Ishikawa (cell line): ENCODE results near the gene BLMH.

Experiments used
- CEBPB ChIP-seq: IDR thresholded peaks from 2 replicates; pipeline ENCODE4 v1.6.1; 2012
- CREB1 ChIP-seq: IDR thresholded peaks from 2 replicates; pipeline ENCODE4 v1.6.1; 2012; ENCODE audit warnings: low read depth
- EGR1 ChIP-seq: IDR thresholded peaks from 2 replicates; pipeline ENCODE4 v1.6.1; 2012
- EP300 ChIP-seq: IDR thresholded peaks from 2 replicates; pipeline ENCODE4 v1.6.1; 2012; ENCODE audit warnings: borderline replicate concordance
- FOXM1 ChIP-seq: IDR thresholded peaks from 2 replicates; pipeline ENCODE4 v1.6.1; 2012; ENCODE audit warnings: low read depth, borderline replicate concordance
- MAX ChIP-seq: IDR thresholded peaks from 2 replicates; pipeline ENCODE4 v1.6.1; 2012
- RAD21 ChIP-seq: IDR thresholded peaks from 2 replicates; pipeline ENCODE4 v1.6.1; 2012; ENCODE audit warnings: low read depth
- TAF1 ChIP-seq: IDR thresholded peaks from 2 replicates; pipeline ENCODE4 v1.6.1; 2012; ENCODE audit warnings: low read depth, mild to moderate bottlenecking
- TCF12 ChIP-seq: IDR thresholded peaks from 2 replicates; pipeline ENCODE4 v1.6.1; 2012; ENCODE audit warnings: low read depth
- TEAD4 ChIP-seq: IDR thresholded peaks from 2 replicates; pipeline ENCODE4 v1.6.1; 2012
- YY1 ChIP-seq: IDR thresholded peaks from 2 replicates; pipeline ENCODE4 v1.6.1; 2012; ENCODE audit warnings: low read depth
- ZBTB7A ChIP-seq: IDR thresholded peaks from 2 replicates; pipeline ENCODE4 v1.6.1; 2012; ENCODE audit warnings: low read depth
- TF ChIP-seq, protein P1 (sequence below): IDR thresholded peaks from 2 replicates; pipeline ENCODE4 v1.6.1; 2012; ENCODE audit warnings: low read depth, mild to moderate bottlenecking
- TF ChIP-seq, protein P2 (sequence below): IDR thresholded peaks from 2 replicates; pipeline ENCODE4 v1.6.1; 2012

DNA sequence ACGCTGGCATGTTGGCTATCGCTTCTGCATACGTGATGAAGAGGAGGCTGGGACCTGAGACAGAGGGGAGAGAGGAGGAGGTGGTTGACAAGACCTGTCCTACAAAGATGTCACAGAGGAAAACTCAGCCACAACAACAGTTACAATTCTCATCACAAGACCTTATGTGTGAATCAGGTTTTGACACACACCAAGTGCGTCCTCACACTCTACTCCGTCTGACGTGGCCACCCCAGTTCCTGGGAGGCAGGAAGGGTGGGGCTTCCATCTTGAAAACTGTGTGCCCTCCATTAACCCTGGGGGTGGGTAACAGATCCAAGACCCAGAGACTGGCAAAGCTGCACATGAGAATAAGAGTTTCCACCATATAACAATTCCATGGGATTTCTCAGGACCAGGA lies 80.4 kb downstream of the BLMH start:
- TF ChIP-seq EGR1 (no peak), TAF1 (no peak), MAX (no peak), RAD21 (no peak), EP300 (no peak), YY1 (no peak), CEBPB (no peak), FOXM1 (no peak), CREB1 (no peak), TEAD4 (no peak), ZBTB7A (no peak), TCF12 (no peak)
- TF ChIP-seq, protein P1, sequence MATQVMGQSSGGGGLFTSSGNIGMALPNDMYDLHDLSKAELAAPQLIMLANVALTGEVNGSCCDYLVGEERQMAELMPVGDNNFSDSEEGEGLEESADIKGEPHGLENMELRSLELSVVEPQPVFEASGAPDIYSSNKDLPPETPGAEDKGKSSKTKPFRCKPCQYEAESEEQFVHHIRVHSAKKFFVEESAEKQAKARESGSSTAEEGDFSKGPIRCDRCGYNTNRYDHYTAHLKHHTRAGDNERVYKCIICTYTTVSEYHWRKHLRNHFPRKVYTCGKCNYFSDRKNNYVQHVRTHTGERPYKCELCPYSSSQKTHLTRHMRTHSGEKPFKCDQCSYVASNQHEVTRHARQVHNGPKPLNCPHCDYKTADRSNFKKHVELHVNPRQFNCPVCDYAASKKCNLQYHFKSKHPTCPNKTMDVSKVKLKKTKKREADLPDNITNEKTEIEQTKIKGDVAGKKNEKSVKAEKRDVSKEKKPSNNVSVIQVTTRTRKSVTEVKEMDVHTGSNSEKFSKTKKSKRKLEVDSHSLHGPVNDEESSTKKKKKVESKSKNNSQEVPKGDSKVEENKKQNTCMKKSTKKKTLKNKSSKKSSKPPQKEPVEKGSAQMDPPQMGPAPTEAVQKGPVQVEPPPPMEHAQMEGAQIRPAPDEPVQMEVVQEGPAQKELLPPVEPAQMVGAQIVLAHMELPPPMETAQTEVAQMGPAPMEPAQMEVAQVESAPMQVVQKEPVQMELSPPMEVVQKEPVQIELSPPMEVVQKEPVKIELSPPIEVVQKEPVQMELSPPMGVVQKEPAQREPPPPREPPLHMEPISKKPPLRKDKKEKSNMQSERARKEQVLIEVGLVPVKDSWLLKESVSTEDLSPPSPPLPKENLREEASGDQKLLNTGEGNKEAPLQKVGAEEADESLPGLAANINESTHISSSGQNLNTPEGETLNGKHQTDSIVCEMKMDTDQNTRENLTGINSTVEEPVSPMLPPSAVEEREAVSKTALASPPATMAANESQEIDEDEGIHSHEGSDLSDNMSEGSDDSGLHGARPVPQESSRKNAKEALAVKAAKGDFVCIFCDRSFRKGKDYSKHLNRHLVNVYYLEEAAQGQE: no peak
- TF ChIP-seq, protein P2, sequence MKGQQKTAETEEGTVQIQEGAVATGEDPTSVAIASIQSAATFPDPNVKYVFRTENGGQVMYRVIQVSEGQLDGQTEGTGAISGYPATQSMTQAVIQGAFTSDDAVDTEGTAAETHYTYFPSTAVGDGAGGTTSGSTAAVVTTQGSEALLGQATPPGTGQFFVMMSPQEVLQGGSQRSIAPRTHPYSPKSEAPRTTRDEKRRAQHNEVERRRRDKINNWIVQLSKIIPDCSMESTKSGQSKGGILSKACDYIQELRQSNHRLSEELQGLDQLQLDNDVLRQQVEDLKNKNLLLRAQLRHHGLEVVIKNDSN: no peak
